NB4 (cell line): ENCODE results near the gene FBXL13.
A peak's percentile ranks its signal among the peaks of the same experiment; 100 is the strongest.

ENCODE experiments used
- DNase-seq: peaks from one replicate; pipeline ENCODE4 v3.0.0; 2010; ENCODE audit warnings: low read depth
- H3K4me3 ChIP-seq: one replicate; pipeline ENCODE4 v1.5.1; 2011; ENCODE audit warnings: mild to moderate bottlenecking, low read depth, low read length, moderate library complexity
- CTCF ChIP-seq: IDR thresholded peaks from one replicate; pipeline ENCODE4 v1.5.1; 2012; ENCODE audit warnings: low read depth, low read length
- MAX ChIP-seq: IDR thresholded peaks from 2 replicates; pipeline ENCODE4 v1.6.1; 2011; ENCODE audit warnings: low read depth, low read length
- MYC ChIP-seq: IDR thresholded peaks from 2 replicates; pipeline ENCODE4 v1.6.1; 2011; ENCODE audit warnings: low read depth, low read length
- POLR2A ChIP-seq: IDR thresholded peaks from 2 replicates; pipeline ENCODE4 v1.6.1; 2011; ENCODE audit warnings: mild to moderate bottlenecking; ENCODE audit not compliant: insufficient read length; ENCODE audit errors: extremely low read depth

Gene FBXL13

GRCh38 chr7:102990642-102991041, 84.0 kb downstream of the FBXL13 start:
- TF ChIP-seq CTCF: no peak
- no peak for TF ChIP-seq POLR2A
- no peak overlapping the region for H3K4me3 ChIP-seq
- DNase-seq: no peak

GRCh38 chr7:102988631-102989560, 85.7 kb downstream of the FBXL13 start:
- no peak overlapping the region for H3K4me3 ChIP-seq
- peak; percentile 30 for DNase-seq
- TF ChIP-seq MYC (no peak), MAX (no peak), POLR2A (no peak), CTCF (no peak)

- no peak for DNase-seq
- H3K4me3 ChIP-seq: no peak overlapping the region
- TF ChIP-seq MYC (no peak), MAX (no peak), CTCF (no peak), POLR2A (no peak)
Measured at GRCh38 chr7:102988088-102988487, 86.5 kb downstream of the FBXL13 start.

GRCh38 chr7:102985176-102985783, 89.3 kb downstream of the FBXL13 start:
- no peak overlapping the region for H3K4me3 ChIP-seq
- no peak for DNase-seq
- TF ChIP-seq POLR2A: no peak
- no peak for TF ChIP-seq MYC
- no peak for TF ChIP-seq MAX
- TF ChIP-seq CTCF: no peak

GRCh38 chr7:102983602-102984001, 91.0 kb downstream of the FBXL13 start:
- no peak for DNase-seq
- no peak for TF ChIP-seq MAX
- no peak for TF ChIP-seq MYC
- no peak for TF ChIP-seq POLR2A
- TF ChIP-seq CTCF: no peak
- no peak overlapping the region for H3K4me3 ChIP-seq
